ENCODE data around the gene AMPD3. TPM values are rescaled to one million over a fixed set of nuclear protein-coding genes. Genes with fewer than 3 reads are reported as not detected.

Gene AMPD3
- total RNA-seq, 1 experiment from 2014 or later: 5.9 TPM

DNA sequence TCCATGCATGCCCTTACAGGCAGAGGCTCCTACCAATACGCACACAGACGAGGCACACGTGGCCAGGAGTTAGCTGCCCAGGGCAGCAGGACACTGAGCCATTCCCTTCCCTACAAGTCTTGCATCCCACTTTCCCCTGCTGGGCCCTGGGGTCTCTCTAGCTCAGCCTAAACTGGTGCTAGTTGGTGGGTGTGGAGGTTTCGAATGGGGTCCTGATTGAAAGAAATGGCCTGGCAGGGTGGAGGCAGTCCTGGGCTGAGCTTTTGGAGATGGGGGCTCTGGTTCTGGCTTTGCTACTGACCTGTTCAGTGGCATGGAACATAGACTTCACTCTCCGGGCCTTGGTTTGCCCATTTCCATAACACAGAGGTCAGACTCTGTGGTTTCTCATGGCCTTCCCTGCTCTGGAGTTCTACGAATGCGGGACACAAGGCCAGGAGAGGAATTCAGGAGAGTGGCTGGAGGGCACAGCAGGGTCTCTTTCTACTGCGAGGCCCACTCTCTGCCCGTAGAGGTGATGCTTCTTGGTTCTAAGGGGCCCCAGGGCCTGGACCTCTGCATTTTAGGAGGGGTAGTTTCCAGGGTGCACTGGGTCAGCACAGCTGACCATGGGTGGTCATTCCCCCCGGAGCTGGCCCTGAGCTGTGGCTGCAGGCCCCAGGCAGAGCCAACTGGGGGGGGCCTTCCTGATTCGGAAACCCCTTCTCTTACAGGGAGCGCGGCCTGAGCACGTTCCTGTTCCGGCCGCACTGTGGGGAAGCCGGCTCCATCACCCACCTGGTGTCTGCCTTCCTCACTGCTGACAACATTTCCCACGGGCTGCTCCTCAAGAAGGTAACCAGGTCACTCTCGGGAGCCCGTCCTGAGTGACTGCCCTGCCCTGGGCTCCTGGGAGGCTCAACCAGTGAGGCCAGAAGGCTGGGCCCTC is 46.0 kb downstream of the AMPD3 start:
- Histone ChIP-seq H3T11ph (ENCODE audit: low read length) (no peak overlapping the region), H2BK15ac (ENCODE audit: low read depth, low read length) (no peak overlapping the region), H4K20me1 (ENCODE audit: control insufficient read depth, insufficient read depth, insufficient read length) (no peaks in the 10 kb centered on the region), H4K91ac (ENCODE audit: insufficient read length, low read depth, low read length) (no peak overlapping the region), H2BK20ac (ENCODE audit: low read depth, low read length, poor library complexity, severe bottlenecking) (no peak overlapping the region), H3K23ac (ENCODE audit: insufficient read length, low read depth, low read length) (no peak overlapping the region), H2AK5ac (ENCODE audit: insufficient read length, low read length) (no peak overlapping the region), H2BK12ac (ENCODE audit: insufficient read length, low read depth, low read length) (no peak overlapping the region), H3K18ac (ENCODE audit: insufficient read length, low read depth, low read length) (no peak overlapping the region), H3K4ac (ENCODE audit: low read depth, low read length) (no peak overlapping the region), H3K9me3 (ENCODE audit: control insufficient read depth, low read depth, low read length) (no peaks in the 10 kb centered on the region), H4K8ac (replicated peaks; ENCODE audit: insufficient read length, low read depth, low read length) (no peak overlapping the region), H3K23me2 (ENCODE audit: insufficient read length, low read depth, low read length, poor library complexity, severe bottlenecking) (no peaks in the 10 kb centered on the region), H3K27ac (ENCODE audit: insufficient read length, low read depth, low read length) (no peak overlapping the region), H3K27me3 (ENCODE audit: insufficient read depth, low read length) (no peaks in the 10 kb centered on the region), H3K9ac (ENCODE audit: extremely low read depth, insufficient read length, low read length) (no peak overlapping the region), H2BK5ac (ENCODE audit: insufficient read length, low read length) (no peak overlapping the region), H2BK120ac (ENCODE audit: low read depth, low read length, poor library complexity, severe bottlenecking) (no peak overlapping the region), H3K4me2 (ENCODE audit: insufficient read depth, insufficient read length, low read length) (no peak overlapping the region), H3K4me1 (ENCODE audit: insufficient read depth, low read length) (0 out of 2 replicates have a peak, but pooled peaks cover 2% of the 10 kb centered on the region), H3K56ac (ENCODE audit: insufficient read length, low read depth, low read length) (no peak overlapping the region), H2AFZ (ENCODE audit: low read length) (no peak overlapping the region), H3K79me1 (ENCODE audit: insufficient read depth, low read depth, low read length, poor library complexity, severe bottlenecking) (no peaks in the 10 kb centered on the region), H4K5ac (ENCODE audit: insufficient read length, low read depth, low read length) (no peak overlapping the region), H3K79me2 (ENCODE audit: insufficient read depth, low read length) (no peaks in the 10 kb centered on the region), H3K14ac (ENCODE audit: insufficient read depth, low read length) (no peak overlapping the region)
- peaks cover 8 to 24% of the 10 kb centered on the region in 2 experiments for H3K4me1 Mint-ChIP-seq
- no peak for DNase-seq
- WGBS (ENCODE audit: extremely low coverage, insufficient read length, low lambda C conversion rate): no CpG with 5 or more reads among the region's 20 CpGs
- TF ChIP-seq, protein P1, sequence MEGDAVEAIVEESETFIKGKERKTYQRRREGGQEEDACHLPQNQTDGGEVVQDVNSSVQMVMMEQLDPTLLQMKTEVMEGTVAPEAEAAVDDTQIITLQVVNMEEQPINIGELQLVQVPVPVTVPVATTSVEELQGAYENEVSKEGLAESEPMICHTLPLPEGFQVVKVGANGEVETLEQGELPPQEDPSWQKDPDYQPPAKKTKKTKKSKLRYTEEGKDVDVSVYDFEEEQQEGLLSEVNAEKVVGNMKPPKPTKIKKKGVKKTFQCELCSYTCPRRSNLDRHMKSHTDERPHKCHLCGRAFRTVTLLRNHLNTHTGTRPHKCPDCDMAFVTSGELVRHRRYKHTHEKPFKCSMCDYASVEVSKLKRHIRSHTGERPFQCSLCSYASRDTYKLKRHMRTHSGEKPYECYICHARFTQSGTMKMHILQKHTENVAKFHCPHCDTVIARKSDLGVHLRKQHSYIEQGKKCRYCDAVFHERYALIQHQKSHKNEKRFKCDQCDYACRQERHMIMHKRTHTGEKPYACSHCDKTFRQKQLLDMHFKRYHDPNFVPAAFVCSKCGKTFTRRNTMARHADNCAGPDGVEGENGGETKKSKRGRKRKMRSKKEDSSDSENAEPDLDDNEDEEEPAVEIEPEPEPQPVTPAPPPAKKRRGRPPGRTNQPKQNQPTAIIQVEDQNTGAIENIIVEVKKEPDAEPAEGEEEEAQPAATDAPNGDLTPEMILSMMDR (conservative IDR thresholded peaks at IDR 0.05): no peak
- H3K27me3 Mint-ChIP-seq (ENCODE audit: low read depth): no peaks in the 10 kb centered on the region
- no peak overlapping the region for H3K4me3 Mint-ChIP-seq
- H3K36me3 Mint-ChIP-seq (ENCODE audit: insufficient read depth in 1 of 3, low read depth in 3 of 3): peaks cover 5 to 12% (median 6%) of the 10 kb centered on the region in 3 experiments; a peak in 6 of 7 replicates
- H3K27ac Mint-ChIP-seq: peak overlapping the region in 2 of 3 experiments; percentile 11 to 49; a peak in 1 of 7 replicates
- no peaks in the 10 kb centered on the region for H3K9me3 Mint-ChIP-seq
